Gastroesophageal sphincter (tissue), 3 donors: ENCODE results near the gene VIPR1.

ENCODE experiments used
- EP300 ChIP-seq: sonication (generic); formaldehyde crosslinking; IDR thresholded peaks from one replicate; pipeline ENCODE4 v1.6.1; 2017; ENCODE audit warnings: antibody characterized with exemption, mild to moderate bottlenecking
- POLR2AphosphoS5 ChIP-seq: sonication (generic); formaldehyde crosslinking; IDR thresholded peaks from one replicate; pipeline ENCODE4 v1.6.1; 2017; ENCODE audit warnings: antibody characterized with exemption
- TF ChIP-seq, protein P1 (sequence below), 4 experiments: fragments of 200-600 bp in 2 of 4; fragments of 450-650 bp in 2 of 4; sonication (generic) in 1 of 4; IDR thresholded peaks; one replicate each; pipeline ENCODE4 v1.5.1; 2017 to 2019; ENCODE audit warnings: antibody characterized with exemption in 4 of 4, mild to moderate bottlenecking in 2 of 4, moderate library complexity in 2 of 4

DNA sequence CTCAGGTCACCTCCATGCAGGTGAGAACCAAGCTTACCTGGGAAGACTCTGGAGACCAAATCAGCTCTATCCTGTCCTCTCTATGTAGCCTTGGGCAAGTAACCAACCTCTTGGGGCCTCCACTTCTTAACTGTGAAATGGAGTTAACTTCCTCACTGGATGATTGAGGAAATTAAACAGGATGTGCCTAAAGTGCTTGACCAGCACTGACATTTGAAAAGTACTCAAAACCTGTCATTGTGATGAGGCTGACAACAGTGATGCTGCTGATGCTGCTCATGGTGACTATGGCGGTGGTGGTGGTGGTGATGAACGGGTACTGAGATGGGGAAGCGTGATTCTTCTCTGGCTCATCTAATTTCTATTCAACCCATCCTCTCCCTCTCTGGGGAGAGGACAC lies 22.3 kb downstream of the VIPR1 start:
- TF ChIP-seq, protein P1, sequence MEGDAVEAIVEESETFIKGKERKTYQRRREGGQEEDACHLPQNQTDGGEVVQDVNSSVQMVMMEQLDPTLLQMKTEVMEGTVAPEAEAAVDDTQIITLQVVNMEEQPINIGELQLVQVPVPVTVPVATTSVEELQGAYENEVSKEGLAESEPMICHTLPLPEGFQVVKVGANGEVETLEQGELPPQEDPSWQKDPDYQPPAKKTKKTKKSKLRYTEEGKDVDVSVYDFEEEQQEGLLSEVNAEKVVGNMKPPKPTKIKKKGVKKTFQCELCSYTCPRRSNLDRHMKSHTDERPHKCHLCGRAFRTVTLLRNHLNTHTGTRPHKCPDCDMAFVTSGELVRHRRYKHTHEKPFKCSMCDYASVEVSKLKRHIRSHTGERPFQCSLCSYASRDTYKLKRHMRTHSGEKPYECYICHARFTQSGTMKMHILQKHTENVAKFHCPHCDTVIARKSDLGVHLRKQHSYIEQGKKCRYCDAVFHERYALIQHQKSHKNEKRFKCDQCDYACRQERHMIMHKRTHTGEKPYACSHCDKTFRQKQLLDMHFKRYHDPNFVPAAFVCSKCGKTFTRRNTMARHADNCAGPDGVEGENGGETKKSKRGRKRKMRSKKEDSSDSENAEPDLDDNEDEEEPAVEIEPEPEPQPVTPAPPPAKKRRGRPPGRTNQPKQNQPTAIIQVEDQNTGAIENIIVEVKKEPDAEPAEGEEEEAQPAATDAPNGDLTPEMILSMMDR (IDR thresholded peaks at IDR 0.05) = no peak
- no peak for TF ChIP-seq POLR2AphosphoS5
- no peak for TF ChIP-seq EP300
